ENCODE data around the gene ZNF830. TPM values are rescaled to one million over a fixed set of nuclear protein-coding genes. Genes with fewer than 3 reads are reported as not detected.
"Not testable (repeated sequence)": the region's sequence is repeated elsewhere in the genome, so short reads cannot be mapped to it uniquely, and the experiment has no call there.

The ZNF830 gene
- total RNA-seq, 1 donor from 2014 or later = 21.3 TPM

DNA sequence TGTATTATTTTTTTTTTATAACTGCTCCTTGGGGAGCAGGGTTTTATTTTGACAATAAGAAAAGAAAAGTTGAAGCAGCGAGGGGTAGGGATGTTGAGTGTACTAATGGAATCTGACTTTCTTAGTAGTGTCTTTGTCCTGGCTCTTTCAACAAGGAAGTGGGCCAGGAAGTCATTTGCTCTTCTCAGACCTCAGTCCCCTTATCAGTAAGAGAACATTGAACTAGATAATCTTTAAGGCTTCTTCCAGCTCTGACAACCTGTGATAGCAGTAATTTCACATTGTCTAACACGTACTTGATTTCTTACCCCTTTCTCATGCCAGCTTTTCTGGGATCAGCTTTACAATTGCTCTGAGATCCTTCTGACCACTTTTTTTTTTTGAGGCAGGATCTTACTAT lies 27.3 kb downstream of the ZNF830 start:
- intact Hi-C loops (cut with DNase I) = no loop called here

DNA sequence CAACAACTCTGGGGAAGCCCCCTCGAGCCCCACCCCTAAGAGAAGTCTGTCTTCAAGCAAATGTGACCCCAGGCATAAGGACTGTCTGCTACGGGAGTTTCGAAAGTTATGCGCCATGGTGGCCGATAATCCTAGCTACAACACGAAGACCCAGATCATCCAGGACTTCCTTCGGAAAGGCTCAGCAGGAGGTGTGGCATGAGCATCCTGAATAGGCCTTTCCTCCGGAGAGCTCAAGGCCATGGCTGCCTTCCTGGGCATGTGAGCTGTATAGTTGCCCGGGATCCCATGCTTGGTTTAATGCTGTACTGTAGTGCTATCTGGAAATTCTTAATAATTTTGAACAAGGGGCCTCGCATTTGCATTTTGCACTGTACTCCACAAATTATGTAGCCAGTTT lies 28.1 kb downstream of the ZNF830 start:
- DNase-seq (ENCODE audit: low spot score) (no peak), ATAC-seq (no peak)
- intact Hi-C loops (cut with DNase I) = no loop called here

More for the DNA sequence above, 27.3 kb downstream of the ZNF830 start:
- ATAC-seq = no peak
- no peak for DNase-seq (ENCODE audit: low spot score)

GRCh38 chr17:34990921-34991365 lies 29.6 kb downstream of the ZNF830 start:
- DNase-seq (ENCODE audit: low spot score) = no peak
- no peak for ATAC-seq
- intact Hi-C loops (cut with DNase I) = no loop called here

- intact Hi-C loops (cut with DNase I) = no loop called here
- DNase-seq (ENCODE audit: low spot score) = no peak
- no peak for ATAC-seq
Measured at GRCh38 chr17:34991606-34992005, 30.3 kb downstream of the ZNF830 start.

DNA sequence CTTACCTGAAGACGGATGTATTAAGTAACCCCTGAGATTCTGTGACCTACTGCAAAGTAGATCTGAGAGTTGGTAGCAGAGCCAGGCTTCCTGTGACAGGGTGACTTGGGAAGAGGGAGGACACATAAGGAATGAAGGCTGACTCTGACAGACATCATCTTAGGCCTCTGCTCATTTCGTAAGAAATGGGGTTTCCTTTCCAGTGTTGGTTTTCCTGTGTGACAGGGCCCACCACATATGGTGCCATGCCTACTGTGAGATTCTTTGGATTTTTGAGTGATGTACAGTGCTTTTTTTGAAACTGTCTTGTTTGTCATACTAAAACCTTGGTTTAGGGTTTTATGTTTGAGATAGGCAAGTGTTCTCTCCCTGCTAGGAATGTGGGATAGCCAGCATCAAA lies 31.7 kb downstream of the ZNF830 start:
- DNase-seq (ENCODE audit: low spot score) = no peak
- intact Hi-C loops (cut with DNase I) = no loop called here
- ATAC-seq = no peak

DNA sequence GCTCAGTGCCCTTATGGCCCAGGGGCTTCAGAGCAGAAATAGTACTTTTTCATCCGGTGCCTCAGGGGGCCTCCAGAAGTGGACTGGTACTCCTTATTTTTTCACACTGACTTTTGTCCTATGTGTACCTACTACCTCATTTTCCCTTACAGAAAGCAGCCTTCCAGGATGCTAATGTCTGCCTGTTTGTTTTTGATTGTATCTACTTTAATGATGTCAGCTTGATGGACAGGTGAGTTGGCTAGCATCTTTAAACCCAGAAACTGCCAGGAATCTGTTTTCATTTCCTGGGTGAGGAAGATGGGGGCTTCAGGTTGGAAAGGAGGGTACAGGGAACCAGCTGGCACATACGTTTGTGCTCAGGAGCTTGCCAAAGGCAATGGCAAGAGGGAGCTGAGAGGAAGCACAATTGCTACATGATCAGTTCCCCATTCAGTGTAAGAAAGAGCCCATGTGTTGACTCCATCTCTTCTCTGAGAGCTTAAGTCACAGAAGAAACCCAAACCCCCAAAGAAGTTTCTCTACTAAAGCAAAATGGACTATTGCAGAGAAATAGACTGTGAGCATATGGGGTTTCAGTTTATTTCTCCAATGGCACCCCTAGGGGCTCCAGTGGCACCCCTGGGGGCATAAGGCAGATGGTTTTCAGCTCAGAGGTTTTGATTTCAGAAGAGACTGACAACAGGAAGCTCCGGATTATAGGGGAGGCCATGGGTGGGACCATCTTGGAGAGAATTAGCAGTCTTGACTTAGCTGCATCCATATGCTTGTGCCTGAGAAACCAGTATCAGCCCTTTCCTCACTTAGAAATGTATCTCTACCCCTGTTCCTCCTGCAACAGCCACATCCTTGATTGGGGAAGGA lies 35.3 kb downstream of the ZNF830 start:
- no peak for ATAC-seq
- no peak for DNase-seq (ENCODE audit: low spot score)
- intact Hi-C loops (cut with DNase I) = no loop called here

DNA sequence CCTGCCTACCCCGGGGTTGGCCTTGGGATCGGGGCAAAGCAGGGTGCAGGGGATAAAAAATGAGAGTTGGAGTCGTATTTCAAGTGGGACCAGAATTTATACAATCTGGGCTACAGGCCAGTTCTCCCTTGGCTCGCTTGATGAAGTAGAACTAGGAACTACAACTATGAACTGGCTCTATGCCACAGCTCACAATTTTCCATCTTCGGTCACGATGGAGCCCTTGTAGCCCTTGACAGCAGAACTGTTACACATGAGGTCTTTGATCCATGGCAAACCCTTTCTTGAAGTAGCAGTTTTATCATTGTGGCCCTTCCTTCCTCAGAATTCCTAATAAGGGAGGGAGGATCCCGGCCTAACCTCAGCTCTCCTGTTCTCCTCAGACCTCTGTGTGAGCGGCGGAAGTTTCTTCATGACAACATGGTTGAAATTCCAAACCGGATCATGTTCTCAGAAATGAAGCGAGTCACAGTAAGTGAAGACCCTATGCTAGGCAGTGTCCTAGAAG lies 36.1 kb downstream of the ZNF830 start:
- intact Hi-C loops (cut with DNase I) = no loop called here
- DNase-seq (ENCODE audit: low spot score) (no peak), ATAC-seq (peak; percentile 72)

GRCh38 chr17:34998205-34998604 lies 36.9 kb downstream of the ZNF830 start:
- DNase-seq (ENCODE audit: low spot score) (peak; percentile 71), ATAC-seq (peak; percentile 80)
- intact Hi-C loops (cut with DNase I) = no loop called here

- intact Hi-C loops (cut with DNase I) = no loop called here
- no peak for DNase-seq (ENCODE audit: low spot score)
- ATAC-seq = no peak
Measured at GRCh38 chr17:34999456-34999855, 38.1 kb downstream of the ZNF830 start.

DNA sequence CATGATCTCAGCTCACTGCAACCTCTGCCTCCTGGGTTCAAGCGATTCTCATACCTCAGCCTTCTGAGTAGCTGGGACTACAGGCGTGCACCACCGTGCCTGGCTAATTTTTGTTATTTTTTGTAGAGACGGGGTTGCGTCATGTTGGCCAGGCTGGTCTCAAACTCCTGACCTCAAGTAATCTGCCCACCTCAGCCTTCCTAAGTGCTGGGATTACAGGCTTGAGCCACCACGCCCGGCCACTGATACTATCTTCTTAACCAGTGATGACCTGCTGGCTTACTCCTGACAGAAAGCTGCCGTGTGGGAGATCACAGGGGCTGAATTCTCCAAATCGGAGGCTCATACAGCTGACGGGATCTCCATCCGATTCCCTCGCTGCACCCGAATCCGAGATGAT lies 39.6 kb downstream of the ZNF830 start:
- intact Hi-C loops (cut with DNase I) = loop anchor here (10.0 kb wide), 1 partner anchor 94 kb away; no protein-coding TSS in a partner anchor
- not testable (repeated sequence) for ATAC-seq; DNase-seq (ENCODE audit: low spot score)

DNA sequence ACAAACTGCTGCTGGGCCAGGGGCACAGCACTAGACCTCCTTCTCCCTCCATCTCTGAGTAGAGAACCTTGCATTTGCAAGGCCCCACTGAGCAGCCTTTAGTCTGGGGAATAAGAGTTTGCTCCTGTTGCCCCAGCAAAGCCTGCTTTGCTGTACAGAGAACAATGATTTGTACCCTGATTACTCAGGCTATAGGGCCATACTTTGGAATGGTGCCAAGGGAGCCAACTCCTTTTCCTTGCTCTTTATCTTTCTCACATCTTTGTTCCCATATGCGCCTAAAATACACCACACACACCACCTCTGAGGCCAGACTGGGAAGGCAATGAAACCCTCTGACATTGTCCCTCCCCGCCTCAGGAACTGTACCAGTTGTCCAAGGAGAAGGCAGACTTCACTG lies 40.2 kb downstream of the ZNF830 start:
- intact Hi-C loops (cut with DNase I) = loop anchor here (10.0 kb wide), 1 partner anchor 93 kb away; no protein-coding TSS in a partner anchor
- ATAC-seq = no peak
- no peak for DNase-seq (ENCODE audit: low spot score)

- no peak for DNase-seq (ENCODE audit: low spot score)
- intact Hi-C loops (cut with DNase I) = loop anchor here (10.0 kb wide), 1 partner anchor 92 kb away; no protein-coding TSS in a partner anchor
- ATAC-seq = no peak
Measured at GRCh38 chr17:35002876-35003551, 41.7 kb downstream of the ZNF830 start.

DNA sequence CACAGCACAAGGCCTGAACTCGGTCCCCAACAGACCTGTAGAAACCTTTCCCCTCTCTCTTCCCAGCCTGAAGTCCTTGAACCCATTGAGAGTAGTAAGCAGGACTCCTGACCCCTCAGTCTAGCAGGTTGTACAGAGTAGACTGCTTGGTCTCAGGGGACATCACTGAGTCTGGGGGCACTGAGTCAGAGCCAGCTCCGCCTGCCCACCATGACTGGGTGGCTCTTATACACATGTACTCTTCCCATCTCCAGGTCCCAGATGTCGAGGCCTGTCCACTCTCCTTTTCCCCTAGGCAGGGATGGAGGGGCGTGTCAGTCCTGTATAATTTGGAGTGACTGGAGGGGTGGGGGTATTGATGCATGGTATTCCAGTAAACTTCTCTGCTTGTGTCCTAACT lies 42.4 kb downstream of the ZNF830 start:
- intact Hi-C loops (cut with DNase I) = loop anchor here (10.0 kb wide), 1 partner anchor 91 kb away; no protein-coding TSS in a partner anchor
- ATAC-seq (no peak), DNase-seq (ENCODE audit: low spot score) (no peak)

DNA sequence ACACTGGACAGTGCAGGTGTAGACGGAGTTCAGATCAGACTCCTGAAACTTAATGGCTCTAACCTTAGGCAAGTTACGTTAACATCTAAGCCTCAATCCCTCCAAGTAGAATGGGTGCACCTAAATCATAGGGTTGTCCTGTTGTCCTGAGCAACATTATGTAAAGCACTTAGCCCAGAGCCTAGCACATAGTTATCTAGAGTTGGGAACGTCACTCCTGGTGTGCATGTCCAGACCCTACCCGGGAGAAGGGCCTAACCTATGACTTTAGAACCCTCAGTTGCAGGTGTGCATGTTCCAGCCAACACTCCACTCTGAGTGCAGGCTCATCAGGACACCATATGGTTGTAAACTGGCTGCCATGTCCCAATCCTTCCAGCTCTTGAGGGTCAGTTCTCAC lies 45.0 kb downstream of the ZNF830 start:
- intact Hi-C loops (cut with DNase I) = loop anchor here (10.0 kb wide), 1 partner anchor 88 kb away; no protein-coding TSS in a partner anchor
- DNase-seq (ENCODE audit: low spot score) = no peak
- no peak for ATAC-seq

- no peak for DNase-seq (ENCODE audit: low spot score)
- intact Hi-C loops (cut with DNase I) = loop anchor here (10.0 kb wide), 1 partner anchor 88 kb away; no protein-coding TSS in a partner anchor
Measured at GRCh38 chr17:35006961-35007360, 45.6 kb downstream of the ZNF830 start.

DNA sequence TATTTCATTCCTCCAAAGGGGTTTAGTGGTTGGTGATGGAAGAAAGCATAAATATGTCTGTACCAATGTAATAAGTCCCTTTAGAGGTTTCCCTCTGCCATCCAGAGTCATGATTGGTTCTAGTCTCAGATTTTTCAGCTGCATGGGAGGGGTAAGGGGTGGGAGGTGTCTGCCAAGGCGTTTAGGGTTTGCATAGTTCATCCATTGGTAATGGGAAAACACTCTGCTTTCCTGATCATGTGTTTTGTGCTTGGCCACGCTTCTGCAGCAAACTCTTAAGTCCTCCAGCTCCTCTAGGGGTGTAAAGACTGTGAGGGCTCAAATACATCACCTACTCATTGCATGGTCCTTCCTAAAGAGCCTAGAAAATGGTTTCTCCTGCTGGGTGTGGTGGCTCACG lies 48.8 kb downstream of the ZNF830 start:
- DNase-seq (ENCODE audit: low spot score) (no peak), ATAC-seq (no peak)
- intact Hi-C loops (cut with DNase I) = no loop called here

More at GRCh38 chr17:35006961-35007360, 45.6 kb downstream of the ZNF830 start:
- no peak for ATAC-seq

- intact Hi-C loops (cut with DNase I) = no loop called here
- DNase-seq (ENCODE audit: low spot score) (no peak), ATAC-seq (no peak)
Measured at GRCh38 chr17:35011671-35012216, 50.4 kb downstream of the ZNF830 start.

All from sciatic nerve (tissue), 2 donors.